RWPE2 (cell line): ENCODE measurements around the gene MAP2K1.

Experiments used
- ATAC-seq: fragments of 200-7000 bp; cut with Tn5 transposase; 3 replicates; pipeline ENCODE4 v1.9.1; 2021; ENCODE audit warnings: low read depth
- DNase-seq: peaks from one replicate; pipeline ENCODE4 v3.0.0-alpha.2; 2020; ENCODE audit warnings: low spot score
- H3K27ac ChIP-seq: fragments of 450-650 bp; 2 replicates; pipeline ENCODE4 v1.5.1; 2017; ENCODE audit warnings: mild to moderate bottlenecking; ENCODE audit not compliant: poor library complexity, severe bottlenecking
- H3K27me3 ChIP-seq: fragments of 250-450 bp; sonication (Bioruptor Pico); 2 replicates; pipeline ENCODE4 v1.5.1; 2021; ENCODE audit warnings: mild to moderate bottlenecking, moderate library complexity; ENCODE audit not compliant: insufficient read depth, poor library complexity, severe bottlenecking
- H3K36me3 ChIP-seq: fragments of 250-450 bp; sonication (Bioruptor Pico); 2 replicates; pipeline ENCODE4 v1.5.1; 2020; ENCODE audit warnings: low read depth, mild to moderate bottlenecking, moderate library complexity
- H3K4me1 ChIP-seq: fragments of 250-450 bp; sonication (Bioruptor Pico); 2 replicates; pipeline ENCODE4 v1.5.1; 2021; ENCODE audit warnings: mild to moderate bottlenecking, moderate library complexity; ENCODE audit not compliant: insufficient read depth, poor library complexity, severe bottlenecking
- H3K4me3 ChIP-seq: fragments of 250-450 bp; sonication (Bioruptor Pico); 2 replicates; pipeline ENCODE4 v1.5.1; 2021; ENCODE audit warnings: mild to moderate bottlenecking, moderate library complexity; ENCODE audit not compliant: severe bottlenecking
- H3K9me3 ChIP-seq: fragments of 250-450 bp; sonication (Bioruptor Pico); 2 replicates; pipeline ENCODE4 v1.5.1; 2021; ENCODE audit warnings: mild to moderate bottlenecking, moderate library complexity; ENCODE audit not compliant: severe bottlenecking
- CTCF ChIP-seq: fragments of 450-650 bp; IDR thresholded peaks from one replicate; pipeline ENCODE4 v1.5.1; 2017; ENCODE audit warnings: mild to moderate bottlenecking, moderate library complexity; ENCODE audit not compliant: poor library complexity, severe bottlenecking

The MAP2K1 gene

GRCh38 chr15:66474963-66475362 lies 88.3 kb downstream of the MAP2K1 start:
- H3K27ac ChIP-seq, result no peak overlapping the region
- H3K9me3 ChIP-seq, result no peaks in the 10 kb centered on the region
- H3K4me3 ChIP-seq, result no peak overlapping the region
- TF ChIP-seq CTCF, result no peak
- DNase-seq (peak; percentile 8), ATAC-seq (no peak)
- peaks cover 41% of the 10 kb centered on the region for H3K36me3 ChIP-seq
- no peaks in the 10 kb centered on the region for H3K27me3 ChIP-seq
- H3K4me1 ChIP-seq, result peaks cover 8% of the 10 kb centered on the region

- no peak for TF ChIP-seq CTCF
- Histone ChIP-seq H3K27ac (no peak overlapping the region), H3K9me3 (no peaks in the 10 kb centered on the region), H3K27me3 (no peaks in the 10 kb centered on the region), H3K36me3 (peaks cover 40% of the 10 kb centered on the region), H3K4me3 (no peak overlapping the region), H3K4me1 (peaks cover 23% of the 10 kb centered on the region)
- peak; percentile 54 for DNase-seq
- no peak for ATAC-seq
Observed at GRCh38 chr15:66476535-66476934, 89.8 kb downstream of the MAP2K1 start.

GRCh38 chr15:66477011-66477410 lies 90.3 kb downstream of the MAP2K1 start:
- Histone ChIP-seq H3K36me3 (peaks cover 43% of the 10 kb centered on the region), H3K27me3 (no peaks in the 10 kb centered on the region), H3K27ac (no peak overlapping the region), H3K4me1 (peaks cover 23% of the 10 kb centered on the region), H3K9me3 (no peaks in the 10 kb centered on the region), H3K4me3 (no peak overlapping the region)
- ATAC-seq (no peak), DNase-seq (peak; percentile 50)
- TF ChIP-seq CTCF, result no peak

GRCh38 chr15:66480267-66480666 lies 93.6 kb downstream of the MAP2K1 start:
- DNase-seq (peak; percentile 41), ATAC-seq (peak; percentile 26; the same call in 1 of the 3 replicates)
- no peaks in the 10 kb centered on the region for H3K9me3 ChIP-seq
- no peaks in the 10 kb centered on the region for H3K27me3 ChIP-seq
- H3K36me3 ChIP-seq, result peaks cover 50% of the 10 kb centered on the region
- peak overlapping the region; percentile 60 for H3K27ac ChIP-seq
- no peak for TF ChIP-seq CTCF
- peaks cover 18% of the 10 kb centered on the region for H3K4me1 ChIP-seq
- H3K4me3 ChIP-seq, result no peak overlapping the region

- no peaks in the 10 kb centered on the region for H3K9me3 ChIP-seq
- TF ChIP-seq CTCF, result no peak
- no peak overlapping the region for H3K4me3 ChIP-seq
- ATAC-seq, result peak; percentile 94
- peak; percentile 83 for DNase-seq
- peaks cover 57% of the 10 kb centered on the region for H3K36me3 ChIP-seq
- H3K27me3 ChIP-seq, result no peaks in the 10 kb centered on the region
- H3K27ac ChIP-seq, result peak overlapping the region; percentile 60
- H3K4me1 ChIP-seq, result peaks cover 18% of the 10 kb centered on the region
Observed at GRCh38 chr15:66481107-66481856, 94.6 kb downstream of the MAP2K1 start.
